D721Med (cell line): Measurements from ENCODE around the gene PCED1B.

ENCODE experiments used
- DNase-seq: peaks from one replicate; pipeline ENCODE4 v3.0.0; 2011; ENCODE audit warnings: low spot score; ENCODE audit not compliant: insufficient read length
- FAIRE-seq: peaks from 2 replicates; lab custom pipeline; 2011; peaks lifted over from hg19 to GRCh38; lab: Jason Lieb, UNC
- CTCF ChIP-seq: IDR thresholded peaks from 2 replicates; pipeline ENCODE4 v1.5.1; 2012; ENCODE audit warnings: mild to moderate bottlenecking, control low read depth; ENCODE audit not compliant: insufficient read depth; ENCODE audit errors: missing control alignments

PCED1B gene

GRCh38 chr12:47224563-47225133, 145.2 kb downstream of the PCED1B start:
- no peak for DNase-seq
- no peak for TF ChIP-seq CTCF
- FAIRE-seq: no peak

GRCh38 chr12:47225356-47225755, 145.9 kb downstream of the PCED1B start:
- TF ChIP-seq CTCF: no peak
- FAIRE-seq (no peak), DNase-seq (no peak)

- DNase-seq: no peak
- no peak for FAIRE-seq
- TF ChIP-seq CTCF: no peak
Observed at GRCh38 chr12:47226199-47226598, 146.8 kb downstream of the PCED1B start.

GRCh38 chr12:47228802-47229201, 149.4 kb downstream of the PCED1B start:
- no peak for FAIRE-seq
- no peak for TF ChIP-seq CTCF

GRCh38 chr12:47231456-47231855, 152.0 kb downstream of the PCED1B start:
- TF ChIP-seq CTCF: no peak
- no peak for FAIRE-seq
- no peak for DNase-seq

More at GRCh38 chr12:47228802-47229201, 149.4 kb downstream of the PCED1B start:
- DNase-seq: no peak

GRCh38 chr12:47234576-47235141, 155.2 kb downstream of the PCED1B start:
- no peak for FAIRE-seq
- DNase-seq: no peak
- TF ChIP-seq CTCF: no peak
